Middle frontal gyrus (tissue), 1 donor: ENCODE measurements around the gene NPRL2.

Experiments
- DNase-seq: peaks from one replicate; pipeline ENCODE4 v3.0.0-alpha.2; 2015; ENCODE audit warnings: low spot score; ENCODE audit errors: extremely low spot score

Gene NPRL2

GRCh38 chr3:50373146-50374051, 22.8 kb upstream of the NPRL2 start:
- DNase-seq = no peak

- DNase-seq = no peak
Measured at GRCh38 chr3:50372349-50372748, 21.8 kb upstream of the NPRL2 start.

DNA sequence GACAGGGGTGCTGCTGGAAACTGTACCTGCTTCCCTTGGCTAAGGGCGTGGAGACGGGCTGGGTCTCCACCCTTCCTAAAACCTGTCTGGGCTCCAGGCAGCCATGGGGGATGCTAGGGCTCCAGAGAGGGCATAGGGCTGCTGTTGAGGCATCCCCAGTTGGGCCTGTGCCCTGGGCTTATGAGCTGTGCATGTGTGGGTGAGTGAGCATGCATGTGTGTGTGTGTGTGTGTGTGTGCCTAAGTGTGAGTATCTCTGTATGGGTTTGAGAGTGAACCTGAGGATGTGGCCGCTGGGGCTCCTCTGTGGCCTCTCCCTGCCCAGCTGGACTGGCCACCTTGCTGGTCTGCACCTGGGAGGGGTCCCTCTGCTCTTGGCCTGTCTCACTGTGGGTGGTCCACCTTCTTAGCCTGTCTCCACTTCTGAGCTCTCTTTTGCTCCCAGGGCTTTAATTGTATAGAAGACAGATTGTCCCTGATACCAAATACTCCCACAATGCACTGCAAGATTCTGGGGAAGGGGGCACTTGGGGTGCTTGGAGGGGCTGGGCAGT, 20.6 kb upstream of the NPRL2 start:
- no peak for DNase-seq

DNA sequence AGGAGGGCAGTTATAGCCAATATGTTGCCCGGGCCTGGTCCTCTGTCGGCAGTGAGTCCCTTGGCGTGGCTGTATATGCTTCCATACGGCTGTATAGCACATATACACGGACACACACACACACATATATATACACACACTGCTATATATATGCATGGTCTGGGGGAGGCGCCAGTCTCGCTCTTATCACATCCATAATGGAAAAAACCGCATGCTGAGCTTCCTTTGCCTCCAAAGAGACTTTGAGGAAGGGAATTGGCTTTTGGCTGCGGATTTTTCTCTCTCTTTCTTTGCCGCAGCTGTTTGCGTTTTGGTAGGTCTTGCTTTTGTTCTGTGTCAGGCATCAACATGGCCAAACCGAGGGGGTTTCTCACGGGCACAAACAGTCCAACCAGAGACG, 20.0 kb upstream of the NPRL2 start:
- peak; percentile 40 for DNase-seq

DNA sequence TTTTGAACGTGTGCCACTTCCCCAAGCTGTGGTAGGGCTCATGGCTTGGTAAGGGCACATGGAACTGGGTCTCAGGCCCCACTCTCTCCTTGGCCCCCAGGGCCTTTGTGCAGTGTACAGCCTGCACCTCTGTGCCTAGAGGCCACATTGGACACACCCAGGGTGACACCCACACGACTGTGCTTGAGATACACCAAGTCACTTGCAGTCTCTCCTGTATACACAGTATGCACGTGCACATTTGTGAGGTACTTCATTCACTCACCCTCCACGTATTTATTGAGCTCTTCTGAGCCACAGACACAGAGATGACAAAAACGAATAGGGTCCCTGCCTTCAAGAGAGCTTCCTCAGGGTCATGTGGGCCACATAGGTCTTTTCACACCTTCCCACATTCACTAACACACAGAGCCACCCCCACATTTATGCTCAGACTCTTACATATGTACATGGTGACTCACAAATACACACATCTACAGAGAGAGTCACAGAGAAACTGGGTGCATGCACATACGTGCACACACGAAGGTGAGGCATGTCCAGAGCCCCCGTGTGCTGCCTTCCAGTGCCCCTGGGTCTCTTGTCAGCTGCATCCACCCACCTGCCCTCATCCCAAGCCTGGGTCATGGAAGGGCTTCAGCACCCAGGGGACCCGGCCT, 18.6 kb upstream of the NPRL2 start:
- DNase-seq = no peak

DNA sequence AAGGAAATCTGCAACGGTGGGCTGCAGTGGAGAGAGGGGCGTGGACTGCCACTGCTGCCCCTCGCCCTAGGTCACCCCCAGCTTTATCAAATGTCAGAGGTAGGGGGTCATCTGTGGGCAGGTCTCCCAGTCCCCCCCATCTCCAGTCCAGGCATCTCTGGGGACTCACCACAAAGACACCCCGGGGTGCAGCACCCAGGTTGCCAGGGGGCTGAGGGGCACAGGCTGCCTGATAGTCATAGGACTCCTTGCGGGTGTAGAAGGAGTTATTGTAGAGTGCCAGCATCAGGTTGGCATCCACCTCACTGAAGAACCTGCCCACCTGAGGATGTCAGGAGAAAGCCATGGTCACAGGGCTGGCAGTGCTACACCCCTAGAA, 15.3 kb upstream of the NPRL2 start:
- DNase-seq = no peak

GRCh38 chr3:50365080-50365841, 14.7 kb upstream of the NPRL2 start:
- DNase-seq = no peak

GRCh38 chr3:50364573-50365079, 14.1 kb upstream of the NPRL2 start:
- DNase-seq = no peak

DNA sequence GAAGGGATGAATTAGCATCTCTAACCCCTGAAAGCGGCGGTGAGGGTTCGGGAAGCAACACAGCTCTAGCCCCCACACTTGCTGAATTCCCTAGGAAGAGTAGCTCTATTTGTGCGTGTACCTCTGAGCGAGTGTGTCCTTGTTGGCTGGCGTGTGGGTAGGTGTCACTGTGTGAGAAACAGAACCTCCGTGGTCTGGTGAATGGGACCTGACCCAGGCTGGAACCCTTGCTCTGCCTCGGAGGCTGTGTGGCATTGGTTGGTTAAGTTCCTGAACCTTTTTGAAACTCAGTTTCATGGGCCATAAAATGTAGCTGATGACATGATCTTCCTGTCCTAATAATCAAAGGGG, 9.2 kb upstream of the NPRL2 start:
- no peak for DNase-seq

GRCh38 chr3:50358911-50359759, 8.6 kb upstream of the NPRL2 start, which contains the start of gene TMEM115:
TMEM115 (minus strand) TSS chr3:50359521; CDS start chr3:50359063, 458 bp downstream.
- DNase-seq = peak; percentile 100

DNA sequence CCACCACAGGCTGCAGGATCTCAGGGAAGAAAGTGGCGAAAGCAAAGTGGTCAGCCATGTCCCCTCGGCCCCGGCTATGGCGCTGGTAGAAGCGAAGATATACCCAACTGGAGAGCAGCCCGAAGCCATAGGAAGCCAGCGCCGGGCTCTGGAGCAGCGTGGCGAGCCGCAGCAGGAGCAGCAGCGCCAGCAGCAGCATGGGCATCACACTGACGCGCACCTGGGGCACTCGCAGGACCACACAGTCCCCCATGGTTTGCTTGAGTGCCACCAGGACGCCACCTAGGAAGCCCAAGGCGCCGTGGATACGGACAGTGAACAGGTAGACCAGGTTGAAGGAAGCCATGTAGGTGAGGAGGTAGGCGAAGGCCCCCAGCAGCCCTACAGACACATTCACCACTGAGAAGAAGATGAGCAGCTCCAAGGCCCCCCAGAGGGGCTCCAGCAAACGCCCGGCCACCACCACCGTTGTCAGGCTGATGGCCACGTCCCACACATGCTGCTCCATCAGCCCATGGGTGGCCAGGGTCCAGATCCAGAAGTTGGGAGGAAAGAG, 7.9 kb upstream of the NPRL2 start:
- no peak for DNase-seq

GRCh38 chr3:50357481-50357880, 6.9 kb upstream of the NPRL2 start:
- no peak for DNase-seq

- DNase-seq = no peak
Measured at GRCh38 chr3:50356553-50356952, 6.0 kb upstream of the NPRL2 start.

- no peak for DNase-seq
Measured at GRCh38 chr3:50355829-50356552, 5.4 kb upstream of the NPRL2 start.

DNA sequence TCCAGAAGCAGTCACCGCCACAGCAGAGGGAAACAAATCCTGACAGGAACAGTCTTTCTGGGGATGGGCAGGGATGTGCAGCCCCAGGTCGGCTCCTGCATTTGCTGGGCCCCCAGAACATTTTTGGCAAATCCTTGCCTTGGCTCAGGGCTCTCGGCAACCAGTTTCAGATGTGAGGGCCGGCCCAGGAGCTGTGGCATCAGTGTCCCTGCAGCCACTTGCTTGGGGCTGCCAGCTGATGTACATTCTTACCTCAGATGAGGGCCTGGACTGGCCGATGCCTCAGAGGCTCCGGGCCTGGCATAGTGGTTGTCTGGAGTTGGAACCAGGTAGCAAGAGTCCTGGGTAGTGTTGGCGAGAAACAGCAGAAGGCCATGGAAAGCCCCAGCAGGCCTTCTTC, 4.3 kb upstream of the NPRL2 start:
- DNase-seq = no peak

DNA sequence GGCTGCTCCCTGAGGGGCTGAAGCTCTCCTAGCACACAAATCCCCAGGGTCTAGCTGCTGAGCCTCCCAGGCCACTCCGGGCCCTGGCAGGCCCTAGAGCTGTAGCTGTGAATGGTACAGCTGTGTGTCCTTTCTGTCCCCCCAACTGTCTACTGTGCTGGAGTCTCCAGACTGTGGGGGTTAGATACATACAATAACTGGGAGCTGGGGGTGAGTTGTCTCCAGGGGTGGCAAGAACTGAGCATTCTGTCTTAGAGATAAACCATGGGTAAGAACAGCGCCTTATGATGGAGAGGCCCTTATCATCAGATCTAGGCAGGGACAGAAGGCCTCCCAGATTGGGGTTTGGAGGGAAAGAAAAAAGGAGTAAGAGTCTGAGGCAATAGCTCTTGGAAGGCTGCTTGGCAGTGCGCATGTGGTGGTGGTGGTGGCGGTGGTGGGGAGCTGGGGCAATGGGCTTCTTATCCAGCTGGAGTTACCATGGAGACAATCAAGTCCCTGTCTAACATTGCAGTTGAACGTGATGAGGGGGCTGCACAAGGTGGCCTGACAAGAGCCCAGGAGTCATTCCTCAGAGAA, 3.7 kb upstream of the NPRL2 start:
- DNase-seq = no peak

DNA sequence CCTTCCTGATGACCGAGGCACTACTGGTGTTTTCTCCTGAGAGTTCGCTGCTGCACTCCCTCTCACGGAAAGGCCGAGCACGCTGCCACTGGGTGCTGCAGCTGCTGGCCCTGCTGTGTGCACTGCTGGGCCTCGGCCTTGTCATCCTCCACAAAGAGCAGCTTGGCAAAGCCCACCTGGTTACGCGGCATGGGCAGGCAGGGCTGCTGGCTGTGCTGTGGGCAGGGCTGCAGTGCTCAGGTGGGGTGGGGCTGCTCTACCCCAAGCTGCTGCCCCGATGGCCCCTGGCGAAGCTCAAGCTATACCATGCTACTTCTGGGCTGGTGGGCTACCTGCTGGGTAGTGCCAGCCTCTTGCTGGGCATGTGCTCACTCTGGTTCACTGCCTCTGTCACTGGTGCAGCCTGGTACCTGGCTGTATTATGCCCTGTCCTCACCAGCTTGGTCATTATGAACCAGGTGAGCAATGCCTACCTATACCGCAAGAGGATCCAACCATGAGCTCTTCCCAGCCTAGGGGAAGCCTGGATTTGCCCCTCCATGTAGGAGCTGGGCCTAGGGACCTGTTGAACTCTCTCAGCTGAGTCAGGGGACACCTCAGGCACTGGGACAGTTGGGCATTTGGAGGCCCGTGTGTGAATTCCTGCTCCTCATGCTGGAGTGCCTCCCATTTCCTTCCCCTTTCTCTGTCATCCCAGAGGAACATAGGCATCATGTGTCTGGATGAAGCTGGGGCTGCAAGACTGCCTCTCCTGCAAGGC, 2.9 kb upstream of the NPRL2 start:
- no peak for DNase-seq

GRCh38 chr3:50352781-50353180, 2.2 kb upstream of the NPRL2 start:
- DNase-seq = no peak

DNA sequence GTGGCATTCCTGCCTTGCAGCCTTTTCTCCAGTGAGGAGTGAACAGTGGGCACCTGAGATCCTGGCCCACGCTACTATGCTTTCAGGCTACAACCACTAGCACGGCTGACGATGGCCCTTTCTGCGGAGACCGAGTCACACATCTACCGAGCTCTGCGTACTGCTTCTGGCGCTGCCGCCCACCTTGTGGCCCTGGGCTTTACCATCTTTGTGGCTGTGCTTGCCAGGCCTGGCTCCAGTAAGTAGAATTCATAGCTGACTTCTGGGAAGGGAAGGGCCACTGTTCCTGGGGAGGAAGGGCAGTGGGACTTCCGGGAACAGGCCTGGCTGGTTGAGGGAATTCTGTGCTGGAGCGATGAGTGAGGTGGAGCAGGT, 735 bp upstream of the NPRL2 start:
- no peak for DNase-seq
